H1 (cell line): ENCODE results near the gene RHBDF2. TPM values are rescaled to one million over a fixed set of nuclear protein-coding genes. Genes with fewer than 3 reads are reported as not detected.

Experiments
- CTCF ChIA-PET: fragments of 300-600 bp; sonication (Branson Sonifier 250); formaldehyde crosslinking; loops from one replicate; lab custom pipeline; 2021; ENCODE audit not compliant: partially characterized antibody; lab: Charles Lee
- POLR2A ChIA-PET: fragments of 300-600 bp; sonication (Branson Sonifier 250); formaldehyde crosslinking; loops from one replicate; lab custom pipeline; 2021; ENCODE audit warnings: inconsistent platforms; ENCODE audit not compliant: partially characterized antibody; lab: Charles Lee
- DNase-seq, 2 experiments: peaks; one replicate each; pipeline versions ENCODE4 v3.0.0 to v3.0.0-alpha.2; 2010 to 2022; ENCODE audit warnings: low spot score in 2 of 2, low read depth in 1 of 2, mixed read lengths in 1 of 2
- FAIRE-seq: peaks from 2 replicates; lab custom pipeline; 2011; peaks lifted over from hg19 to GRCh38; lab: Jason Lieb, UNC
- H2AFZ ChIP-seq: 2 replicates; pipeline ENCODE4 v1.8.1; 2012; ENCODE audit warnings: low read length, inconsistent platforms
- H2AK5ac ChIP-seq: 2 replicates; pipeline ENCODE4 v1.6.1; 2013; ENCODE audit warnings: low read depth, low read length
- H2BK120ac ChIP-seq: replicated peaks from 2 replicates; pipeline ENCODE3; 2013; ENCODE audit warnings: low read depth, low read length, inconsistent platforms
- H2BK12ac ChIP-seq: 2 replicates; pipeline ENCODE4 v1.6.1; 2013; ENCODE audit warnings: low read depth, low read length
- H2BK15ac ChIP-seq: 2 replicates; pipeline ENCODE4 v1.6.1; 2013; ENCODE audit warnings: low read length
- H2BK20ac ChIP-seq: 2 replicates; pipeline ENCODE4 v1.6.1; 2013; ENCODE audit warnings: low read length
- H2BK5ac ChIP-seq: 2 replicates; pipeline ENCODE4 v1.6.1; 2013; ENCODE audit warnings: low read depth, low read length
- H3K14ac ChIP-seq: 2 replicates; pipeline ENCODE4 v1.6.1; 2013; ENCODE audit warnings: inconsistent platforms; ENCODE audit not compliant: insufficient read length
- H3K18ac ChIP-seq: 2 replicates; pipeline ENCODE4 v1.6.1; 2013; ENCODE audit warnings: low read length; ENCODE audit errors: extremely low read depth
- H3K23ac ChIP-seq: 2 replicates; pipeline ENCODE4 v1.6.1; 2013; ENCODE audit warnings: inconsistent platforms; ENCODE audit not compliant: insufficient read length
- H3K23me2 ChIP-seq: 2 replicates; pipeline ENCODE4 v1.6.1; 2013; ENCODE audit warnings: low read depth, low read length
- H3K27ac ChIP-seq: 2 replicates; pipeline ENCODE4 v1.6.1; 2011; ENCODE audit warnings: low read depth, low read length, inconsistent platforms
- H3K27me3 ChIP-seq, 4 experiments: replicated peaks in 1 of 4; 1 replicate in 1 of 4; 2 replicates in 3 of 4; pipeline versions ENCODE4 v1.6.1 to v1.8.1; 2011 to 2013; ENCODE audit warnings: low read length in 3 of 4, mild to moderate bottlenecking in 3 of 4, inconsistent platforms in 2 of 4, mixed read lengths in 2 of 4, moderate library complexity in 1 of 4; ENCODE audit not compliant: control insufficient read depth in 3 of 4, insufficient read depth in 3 of 4; ENCODE audit errors: extremely low read depth in 1 of 4
- H3K36me3 ChIP-seq, 4 experiments: 2 replicates each; pipeline versions ENCODE4 v1.6.1 to v1.8.1; 2011 to 2013; ENCODE audit warnings: mild to moderate bottlenecking in 4 of 4, low read length in 3 of 4, moderate library complexity in 2 of 4, control low read depth in 1 of 4, inconsistent platforms in 1 of 4; ENCODE audit not compliant: insufficient read depth in 4 of 4, control insufficient read depth in 2 of 4
- H3K4ac ChIP-seq: replicated peaks from 2 replicates; pipeline ENCODE3; 2013; ENCODE audit warnings: low read length, low read depth, mixed read lengths, inconsistent platforms; ENCODE audit not compliant: insufficient read length
- H3K4me1 ChIP-seq, 4 experiments: replicated peaks in 1 of 4; 1 replicate in 1 of 4; 2 replicates in 3 of 4; pipeline versions ENCODE4 v1.6.1 to v1.8.1; 2011 to 2013; ENCODE audit warnings: low read length in 3 of 4, inconsistent platforms in 2 of 4, mixed read lengths in 1 of 4; ENCODE audit not compliant: insufficient read depth in 4 of 4, control insufficient read depth in 3 of 4
- H3K4me2 ChIP-seq, 2 experiments: 2 replicates each; pipeline versions ENCODE4 v1.6.1 to v1.8.1; 2011 to 2013; ENCODE audit warnings: low read depth in 2 of 2, low read length in 2 of 2, control low read depth in 1 of 2, inconsistent platforms in 1 of 2, mild to moderate bottlenecking in 1 of 2; ENCODE audit not compliant: insufficient read depth in 1 of 2
- H3K4me3 ChIP-seq, 4 experiments: fragments of 200-600, 300-600 bp in 1 of 4; sonication (generic), shearing (Covaris generic), sonication (Bioruptor Twin) in 1 of 4; 2 replicates each; pipeline versions ENCODE4 v1.5.1 to v1.8.1; 2011 to 2016; ENCODE audit warnings: low read length in 4 of 4, low read depth in 3 of 4, control low read depth in 2 of 4, inconsistent platforms in 2 of 4, mild to moderate bottlenecking in 2 of 4, mixed read lengths in 1 of 4, moderate library complexity in 1 of 4; ENCODE audit not compliant: insufficient read depth in 2 of 4; ENCODE audit errors: extremely low read depth in 1 of 4
- H3K56ac ChIP-seq: replicated peaks from 2 replicates; pipeline ENCODE3; 2013; ENCODE audit warnings: low read depth, mild to moderate bottlenecking, mixed read lengths, low read length, inconsistent platforms; ENCODE audit not compliant: insufficient read length
- H3K79me1 ChIP-seq: 2 replicates; pipeline ENCODE4 v1.6.1; 2013; ENCODE audit warnings: low read depth, low read length, control low read depth
- H3K79me2 ChIP-seq, 2 experiments: 2 replicates each; pipeline versions ENCODE4 v1.6.1 to v1.8.1; 2012 to 2013; ENCODE audit warnings: low read length in 2 of 2, mild to moderate bottlenecking in 2 of 2, inconsistent platforms in 1 of 2; ENCODE audit not compliant: insufficient read depth in 2 of 2, control insufficient read depth in 1 of 2
- H3K9ac ChIP-seq, 4 experiments: replicated peaks in 1 of 4; 1 replicate in 1 of 4; 2 replicates in 3 of 4; pipeline versions ENCODE4 v1.6.1 to v1.8.1; 2011 to 2013; ENCODE audit warnings: low read depth in 3 of 4, low read length in 3 of 4, control low read depth in 2 of 4, mild to moderate bottlenecking in 2 of 4, moderate library complexity in 2 of 4, inconsistent platforms in 1 of 4; ENCODE audit errors: extremely low read depth in 1 of 4
- H3K9me3 ChIP-seq, 2 experiments: 2 replicates each; pipeline versions ENCODE4 v1.6.1 to v1.8.1; 2012 to 2013; ENCODE audit warnings: mild to moderate bottlenecking in 2 of 2, moderate library complexity in 2 of 2, control low read depth in 1 of 2, inconsistent platforms in 1 of 2, low read depth in 1 of 2, low read length in 1 of 2, mixed read lengths in 1 of 2; ENCODE audit not compliant: insufficient read depth in 2 of 2
- H4K20me1 ChIP-seq, 2 experiments: replicated peaks in 1 of 2; 2 replicates each; pipeline versions ENCODE3 to v1.8.1; 2011 to 2013; ENCODE audit warnings: inconsistent platforms in 2 of 2, low read length in 2 of 2, mild to moderate bottlenecking in 1 of 2; ENCODE audit not compliant: insufficient read depth in 2 of 2, control insufficient read depth in 1 of 2
- H4K5ac ChIP-seq: 2 replicates; pipeline ENCODE4 v1.6.1; 2013; ENCODE audit warnings: low read length, low read depth, mixed read lengths, inconsistent platforms; ENCODE audit not compliant: insufficient read length
- H4K8ac ChIP-seq: 2 replicates; pipeline ENCODE4 v1.8.0; 2013; ENCODE audit warnings: mild to moderate bottlenecking, moderate library complexity, low read length, inconsistent platforms; ENCODE audit not compliant: insufficient read depth; ENCODE audit errors: extremely low read depth
- H4K91ac ChIP-seq: replicated peaks from 2 replicates; pipeline ENCODE3; 2013; ENCODE audit warnings: low read length, mixed read lengths, inconsistent platforms; ENCODE audit not compliant: insufficient read length
- BCL11A ChIP-seq, 2 experiments: IDR thresholded peaks; one replicate each; pipeline ENCODE4 v1.6.1; 2011; ENCODE audit warnings: low read depth in 2 of 2, low read length in 2 of 2, mild to moderate bottlenecking in 2 of 2
- BRCA1 ChIP-seq: IDR thresholded peaks from 2 replicates; pipeline ENCODE4 v1.6.1; 2012; ENCODE audit warnings: low read depth, low read length, improper control_type of control experiment
- CTBP2 ChIP-seq: IDR thresholded peaks from 2 replicates; pipeline ENCODE4 v1.7.0; 2011; ENCODE audit warnings: borderline replicate concordance, mild to moderate bottlenecking, moderate library complexity, mixed read lengths, low read length; ENCODE audit not compliant: insufficient read depth, insufficient read length
- KDM5A ChIP-seq: fragments of 200-600 bp; IDR thresholded peaks from 2 replicates; pipeline ENCODE4 v1.7.1; 2012; ENCODE audit warnings: mild to moderate bottlenecking, low read length, inconsistent platforms, mixed read lengths
- RBBP5 ChIP-seq: IDR thresholded peaks from 2 replicates; pipeline ENCODE4 v1.7.1; 2012; ENCODE audit warnings: low read depth, mild to moderate bottlenecking, inconsistent platforms, low read length, moderate library complexity, borderline replicate concordance
- ZNF274 ChIP-seq: IDR thresholded peaks from 2 replicates; pipeline ENCODE4 v1.7.0; 2012; ENCODE audit warnings: low read length, borderline replicate concordance; ENCODE audit errors: extremely low read depth
- WGBS, 2 experiments: shearing (Covaris generic) in 1 of 2; methylation state at CpG; one replicate each; pipeline versions ENCODE4 v1.1.6 to v1.1.7; 2013 to 2015; ENCODE audit warnings: low lambda C conversion rate in 2 of 2, mixed read lengths in 2 of 2, inconsistent platforms in 1 of 2, low coverage in 1 of 2, missing lambda C conversion rate in 1 of 2; ENCODE audit not compliant: insufficient replicate concordance in 2 of 2, insufficient coverage in 1 of 2, insufficient read length in 1 of 2; ENCODE audit errors: extremely low coverage in 1 of 2, missing lambda C conversion rate in 1 of 2; 5-methylcytosine and 5-hydroxymethylcytosine counted together
- polyA plus RNA-seq, 7 experiments: library from polyadenylated mRNA; depleted of rRNA in 3 of 7; stranded (reverse) in 5 of 7; unstranded in 2 of 7; fragments of >200 nt in 5 of 7; fragments of 200-250 nt in 2 of 7; gene quantifications; 1 replicate in 5 of 7; 2 replicates in 1 of 7; 4 replicates in 1 of 7; pipeline versions ENCODE4 v1.2.1 to v1.2.3, GENCODE V29; 2011 to 2013; ENCODE audit warnings: missing spikeins in 2 of 7, mixed read lengths in 2 of 7
- total RNA-seq: library from RNA; stranded (reverse); fragmentation: NEBNext Ultra II Directional; extraction: Animal tissue kit (Norgen Biotek cat#: 25700); gene quantifications from 2 replicates; pipeline ENCODE4 v1.2.1, GENCODE V29; 2021

Gene RHBDF2
- total and polyA plus RNA-seq, 2 of the 8 experiments (the other 6 are each of a cell fraction or from before 2014, with no cell fraction given): 21.2 to 25.9 TPM

DNA sequence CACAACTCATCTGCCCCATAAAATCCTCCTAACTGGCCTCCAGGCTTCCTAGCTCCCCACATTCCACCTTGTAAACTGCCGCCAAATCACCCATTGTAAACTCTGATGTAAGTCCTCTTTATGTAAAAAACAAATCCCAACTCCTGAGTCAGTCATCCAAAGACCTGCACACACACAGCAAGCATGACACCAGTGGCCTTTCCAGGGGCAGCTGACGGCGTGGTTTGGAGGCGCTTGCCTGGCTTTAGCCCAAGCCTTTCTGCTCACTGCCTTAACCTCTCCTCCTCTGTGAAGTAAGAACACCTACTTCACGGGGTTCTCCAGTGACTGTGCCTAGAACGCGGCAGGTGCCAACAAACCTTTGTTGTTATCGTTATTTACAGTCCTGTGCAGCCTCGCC, 62.3 kb downstream of the RHBDF2 start:
- Histone ChIP-seq H3K4ac (no peak overlapping the region), H3K9me3 (no peaks in the 10 kb centered on the region), H3K79me2 (peaks cover 26 to 96% of the 10 kb centered on the region in 2 experiments), H4K8ac (no peak overlapping the region; the same call in 1 of the 2 replicates), H2BK12ac (no peak overlapping the region), H3K56ac (no peak overlapping the region), H3K9ac (no peak overlapping the region), H2BK120ac (no peak overlapping the region), H2BK15ac (no peak overlapping the region), H4K20me1 (peaks cover 7 to 35% of the 10 kb centered on the region in 2 experiments), H3K4me1 (peaks cover 12 to 38% (median 28%) of the 10 kb centered on the region in 4 experiments), H2BK20ac (no peak overlapping the region), H3K23ac (peak overlapping the region; percentile 37), H4K5ac (no peak overlapping the region), H3K4me2 (no peak overlapping the region), H2BK5ac (peak overlapping the region; percentile 40; the same call in 1 of the 2 replicates), H3K23me2 (no peaks in the 10 kb centered on the region), H4K91ac (no peak overlapping the region), H2AK5ac (no peak overlapping the region), H3K27me3 (no peaks in the 10 kb centered on the region), H3K36me3 (no peaks in the 10 kb centered on the region), H3K79me1 (peaks cover 31% of the 10 kb centered on the region), H3K27ac (no peak overlapping the region), H3K4me3 (no peak overlapping the region; a peak in 1 of 8 replicates), H3K18ac (no peak overlapping the region), H3K14ac (no peak overlapping the region), H2AFZ (no peak overlapping the region)
- 92% methylated on average over 9 of the region's 9 CpGs; no CpG with 5 or more reads in 1 of the 2 experiments for WGBS, 2 experiments
- ChIA-PET POLR2A (interaction anchor here (1.3 to 1.9 kb wide), 2 partner anchors 20 to 121 kb away, joined by 3 to 6 read pairs; no protein-coding TSS in a partner anchor), CTCF (interaction anchor here (0.6 to 2.5 kb wide), 5 partner anchors 10 to 84 kb away, joined by 3 to 8 read pairs (median 7); no protein-coding TSS in a partner anchor)
- FAIRE-seq (no peak), DNase-seq (no peak)
- no peak for TF ChIP-seq BRCA1
- TF ChIP-seq KDM5A: no peak
- TF ChIP-seq CTBP2: no peak
- no peak for TF ChIP-seq RBBP5
- TF ChIP-seq ZNF274: no peak
- TF ChIP-seq BCL11A (IDR thresholded peaks at IDR 0.05; ENCODE audit: low read depth in 2 of 2, low read length in 2 of 2): no peak
